DMS 273 treated with DMSO at 0.1 percent for 48 hours (cell line): ENCODE measurements around the gene GORAB.

Source experiments
- DNase-seq: peaks from one replicate; lab custom pipeline; 2025; lab: John Stamatoyannopoulos, UW

The GORAB gene, protein sequence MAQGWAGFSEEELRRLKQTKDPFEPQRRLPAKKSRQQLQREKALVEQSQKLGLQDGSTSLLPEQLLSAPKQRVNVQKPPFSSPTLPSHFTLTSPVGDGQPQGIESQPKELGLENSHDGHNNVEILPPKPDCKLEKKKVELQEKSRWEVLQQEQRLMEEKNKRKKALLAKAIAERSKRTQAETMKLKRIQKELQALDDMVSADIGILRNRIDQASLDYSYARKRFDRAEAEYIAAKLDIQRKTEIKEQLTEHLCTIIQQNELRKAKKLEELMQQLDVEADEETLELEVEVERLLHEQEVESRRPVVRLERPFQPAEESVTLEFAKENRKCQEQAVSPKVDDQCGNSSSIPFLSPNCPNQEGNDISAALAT

DNA sequence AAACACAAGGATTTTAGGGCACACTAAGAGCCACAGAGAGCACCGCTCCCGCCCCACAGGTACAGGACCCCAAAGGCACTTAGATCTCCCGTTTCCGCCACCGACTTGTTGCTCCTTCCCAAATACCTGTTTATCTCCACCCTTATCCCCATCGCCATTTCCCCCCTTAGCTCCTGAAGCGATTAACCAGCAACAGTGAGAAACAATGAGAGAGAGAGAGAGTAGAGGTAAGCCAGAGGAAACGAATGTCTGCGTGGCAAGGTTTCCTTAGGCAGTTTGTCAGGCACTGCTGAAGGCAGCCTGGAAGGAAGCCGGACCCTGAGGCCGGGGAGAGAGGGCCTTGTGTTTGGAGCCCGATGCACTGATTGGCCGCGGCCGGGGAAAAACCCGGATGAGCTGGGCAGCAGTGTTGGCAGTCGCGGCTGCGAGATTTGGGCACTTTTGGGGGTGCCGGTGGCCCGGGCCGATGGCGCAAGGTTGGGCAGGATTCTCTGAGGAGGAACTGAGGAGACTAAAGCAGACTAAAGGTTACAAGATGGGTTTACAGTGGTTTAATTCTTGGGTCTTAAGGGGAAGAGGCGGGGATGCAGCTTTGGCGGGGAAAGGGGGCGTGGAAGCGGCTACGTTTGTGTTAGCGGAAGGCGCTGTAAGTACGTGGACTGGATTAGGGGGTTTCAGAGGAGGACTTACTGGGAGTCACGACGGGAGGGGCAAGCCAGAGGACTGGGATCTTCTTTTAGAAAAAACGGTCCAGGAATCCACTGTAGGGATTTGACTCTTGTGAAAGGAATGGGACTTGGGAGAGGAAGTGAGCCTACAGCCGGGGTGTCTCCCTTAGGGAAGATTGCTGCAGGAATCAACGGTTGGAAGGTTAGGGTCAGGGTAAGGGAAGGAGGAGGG is at the start of gene GORAB:
GORAB (plus strand) TSS at position 409 of the 900 bp plus-strand sequence; CDS start at position 467, 58 bp downstream.
- peak; percentile 87 for DNase-seq

DNA sequence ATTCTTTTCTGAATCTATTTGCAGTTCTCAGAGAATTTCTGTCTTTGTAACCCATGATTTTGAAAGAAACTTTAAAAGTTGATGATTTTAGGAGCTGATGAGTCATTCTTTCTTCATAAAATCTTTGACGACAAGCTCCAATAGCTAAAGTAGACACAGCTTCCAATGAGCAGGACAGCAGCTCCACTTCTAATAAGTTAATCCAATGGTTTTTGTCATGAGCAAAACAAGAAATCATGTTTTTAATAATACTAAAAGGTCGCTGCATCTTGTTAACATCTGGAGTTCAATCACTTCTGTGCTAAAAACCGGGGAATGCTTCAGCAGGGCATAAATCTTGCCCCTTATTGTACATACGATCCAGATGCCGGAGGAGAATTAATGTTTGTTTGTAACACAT is 48.9 kb upstream of the GORAB start:
- no peak for DNase-seq

DNA sequence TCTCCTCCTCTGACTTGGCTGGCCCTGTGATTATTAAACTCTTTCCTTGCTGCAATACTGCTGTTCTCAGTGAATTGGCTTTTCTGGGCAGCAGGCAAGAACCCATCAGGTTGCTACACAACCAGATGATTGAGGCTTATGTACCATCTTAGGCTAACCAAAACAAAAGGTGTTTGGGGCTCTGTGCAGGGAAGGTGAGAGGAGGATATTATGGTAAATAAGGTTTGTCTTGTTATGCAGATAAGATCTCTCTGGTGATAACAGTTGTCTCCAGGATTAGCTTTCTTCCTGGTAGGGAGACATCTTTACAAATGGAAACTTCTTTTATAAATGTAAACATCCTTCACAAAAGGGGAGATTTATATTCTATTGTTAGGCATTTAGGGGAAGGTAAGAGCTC is 44.5 kb upstream of the GORAB start:
- DNase-seq = no peak

DNA sequence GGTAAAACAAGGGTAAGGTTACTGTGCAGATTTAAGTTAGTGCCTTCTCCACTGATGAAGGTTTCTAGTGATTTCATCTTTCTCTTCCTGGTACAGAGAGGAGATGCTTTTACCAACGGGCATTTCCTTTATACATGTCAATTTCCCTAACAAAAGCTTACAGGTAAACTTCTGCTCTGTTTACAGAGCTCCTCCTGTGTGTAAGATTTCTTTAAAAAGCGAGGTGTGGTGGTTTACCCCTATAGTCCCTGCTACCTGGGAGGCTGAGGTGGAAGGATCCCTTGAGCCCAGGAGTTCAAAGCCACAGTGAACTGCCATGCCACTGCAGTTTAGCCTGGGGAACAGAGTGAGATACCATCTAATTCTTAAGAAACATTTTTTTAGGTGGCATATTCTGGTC is 40.7 kb upstream of the GORAB start:
- no peak for DNase-seq

DNA sequence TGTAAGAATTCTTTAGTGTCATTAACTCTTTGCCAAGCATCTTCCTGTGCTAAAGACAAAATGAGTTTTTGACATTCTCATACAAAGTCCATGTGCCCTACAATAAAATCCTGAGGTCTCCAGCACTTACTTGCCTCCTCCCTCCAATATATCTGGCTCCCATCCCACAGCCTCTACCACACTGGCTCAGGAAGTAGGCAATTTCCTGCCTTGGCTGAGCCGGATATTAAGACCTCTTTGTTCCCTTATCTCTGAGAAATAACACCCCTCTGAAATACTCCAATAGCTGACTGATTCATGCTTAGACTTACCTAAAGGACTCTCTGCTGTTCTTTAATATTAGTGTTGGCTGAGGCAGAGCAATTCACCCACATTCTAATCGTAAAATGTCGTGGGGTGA is 37.6 kb upstream of the GORAB start:
- no peak for DNase-seq

DNA sequence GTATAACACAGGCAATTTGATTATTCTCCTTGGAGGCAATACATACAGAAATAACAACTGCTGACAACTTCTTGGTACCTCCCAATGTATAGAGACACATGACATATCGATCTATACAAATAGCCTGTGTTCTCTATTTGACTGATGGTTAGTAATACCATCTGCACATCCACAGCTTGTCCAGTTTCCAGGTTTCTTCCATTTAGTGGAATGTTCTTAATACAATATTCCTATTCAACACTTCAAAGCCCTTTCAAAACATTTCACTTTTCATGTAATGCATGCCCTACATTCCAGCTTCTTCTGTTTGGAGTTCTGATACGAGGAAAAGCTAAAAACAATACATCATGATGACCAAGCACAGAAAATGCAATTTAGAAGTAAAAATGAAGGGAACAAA is 37.0 kb upstream of the GORAB start:
- DNase-seq = no peak

DNA sequence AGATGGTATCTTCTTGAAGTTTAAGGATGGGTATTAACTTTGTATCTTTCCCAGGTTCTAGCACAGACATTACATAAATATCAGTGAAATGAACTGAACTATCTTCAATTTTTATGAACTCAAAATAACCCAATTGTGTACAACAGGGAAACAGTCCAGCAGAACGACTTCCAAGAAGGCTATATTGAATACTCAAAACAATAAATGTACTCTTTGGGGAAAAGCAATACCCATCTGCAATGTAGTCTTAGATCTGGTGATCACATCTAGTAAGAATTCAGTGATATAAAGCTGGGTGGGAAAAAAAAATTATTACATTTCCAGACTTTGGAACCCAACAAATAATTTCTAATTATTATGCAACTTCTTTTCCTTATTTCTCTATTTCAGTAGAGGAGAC is 33.1 kb upstream of the GORAB start:
- DNase-seq = no peak

DNA sequence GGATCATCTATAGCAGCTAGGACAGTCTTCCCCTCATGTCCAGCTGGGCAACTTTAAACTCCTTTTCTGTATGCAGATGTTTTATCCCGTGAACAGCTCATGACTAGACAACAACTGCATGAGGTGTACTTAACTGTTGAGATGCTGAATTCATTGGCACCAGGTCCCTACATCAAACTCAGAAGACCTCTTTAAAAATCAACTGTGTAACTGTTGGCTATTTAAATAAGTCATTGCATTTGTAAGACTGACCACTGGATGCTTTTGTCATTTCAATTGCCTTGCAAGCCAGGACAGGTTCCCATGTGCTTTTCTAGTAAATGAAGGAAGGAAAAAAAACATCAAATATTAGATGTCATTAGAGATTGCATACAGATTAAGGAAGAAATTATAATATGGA is 28.3 kb upstream of the GORAB start:
- DNase-seq = no peak

DNA sequence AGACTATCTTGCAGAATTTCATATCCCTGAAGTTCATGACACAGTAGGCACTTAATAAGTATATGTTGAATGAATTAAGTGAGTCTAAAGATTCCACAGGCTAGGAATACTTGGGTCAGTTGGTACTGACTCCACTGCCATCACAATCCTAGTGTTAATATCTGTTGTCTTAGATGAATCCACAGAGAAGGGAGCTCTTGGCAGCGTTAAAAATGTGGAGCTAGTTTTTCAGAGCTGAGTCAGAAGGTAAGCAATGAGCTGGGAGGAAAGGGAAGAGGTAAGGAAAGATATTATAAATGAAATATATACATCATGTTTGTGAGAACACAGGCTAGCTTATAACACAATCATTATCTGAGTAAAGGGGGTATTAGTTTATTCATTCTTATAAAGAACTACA is 21.8 kb upstream of the GORAB start:
- no peak for DNase-seq

DNA sequence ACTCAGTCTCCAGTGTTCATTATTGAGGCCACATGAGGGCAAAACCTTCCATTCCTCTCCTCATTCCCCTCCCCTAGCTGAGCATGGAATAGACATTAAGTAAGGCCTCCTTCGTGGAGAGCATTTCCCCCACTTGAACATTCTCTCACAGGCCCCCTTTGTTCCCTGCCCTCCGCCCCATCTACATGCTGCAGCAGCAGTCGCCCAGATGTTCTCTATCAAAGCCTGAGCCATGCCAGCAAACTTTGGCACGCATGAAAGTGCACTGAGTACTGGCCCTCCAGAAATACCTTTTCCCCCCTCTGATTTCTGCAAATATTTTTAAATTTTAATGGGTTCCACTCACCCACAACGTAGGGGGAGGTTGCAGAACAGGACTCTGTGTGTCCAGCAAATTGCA is 20.9 kb upstream of the GORAB start:
- no peak for DNase-seq

DNA sequence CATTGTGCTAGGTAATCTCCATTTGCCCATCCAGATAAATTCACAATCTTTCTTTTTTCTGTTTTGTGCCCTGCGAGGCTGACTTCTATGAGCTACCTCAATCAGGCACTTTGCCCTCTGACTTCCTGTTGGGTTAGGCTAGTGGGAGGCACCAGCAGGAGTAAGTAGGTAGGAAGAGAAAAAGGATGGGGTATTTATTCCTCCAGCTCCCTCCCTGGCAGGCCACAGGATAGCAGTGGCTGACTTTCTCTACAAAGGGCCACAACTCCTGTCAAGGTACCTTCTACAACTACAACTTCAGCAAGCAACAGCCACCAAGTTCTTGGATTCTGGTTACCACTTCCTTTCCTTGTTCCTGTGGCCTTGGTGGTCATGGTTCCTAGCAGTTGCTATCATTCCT is 18.8 kb upstream of the GORAB start:
- no peak for DNase-seq

DNA sequence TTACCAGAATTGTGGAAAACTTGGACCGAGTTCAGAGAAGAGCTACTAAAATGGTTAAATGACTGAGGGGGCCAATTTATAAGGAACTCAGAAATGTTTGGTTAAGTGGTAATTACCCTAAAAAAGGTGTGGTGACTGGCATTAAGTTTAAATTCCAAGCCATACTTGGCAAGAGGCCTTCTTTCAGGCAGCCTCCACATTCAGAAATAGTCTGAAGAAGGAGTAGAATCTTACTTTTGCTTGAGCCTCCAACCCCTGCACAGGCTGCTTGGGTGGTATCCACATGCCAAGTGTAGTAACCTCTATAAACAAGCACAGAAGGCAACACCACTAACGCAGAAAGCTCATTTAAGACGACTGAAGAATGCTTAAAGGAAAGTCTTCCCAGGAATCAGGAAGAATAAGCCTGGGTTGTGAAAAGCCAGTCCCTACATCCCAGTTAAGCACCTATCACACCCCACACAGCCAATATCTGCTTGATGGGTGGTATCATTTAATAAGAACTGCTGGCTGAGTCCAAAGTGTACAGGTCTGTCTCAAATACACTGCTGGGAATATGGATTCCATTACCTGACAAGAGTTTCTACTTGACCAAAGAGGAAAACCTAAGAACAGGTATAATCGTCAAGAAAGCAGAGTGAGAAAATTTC is 13.7 kb upstream of the GORAB start:
- no peak for DNase-seq

DNA sequence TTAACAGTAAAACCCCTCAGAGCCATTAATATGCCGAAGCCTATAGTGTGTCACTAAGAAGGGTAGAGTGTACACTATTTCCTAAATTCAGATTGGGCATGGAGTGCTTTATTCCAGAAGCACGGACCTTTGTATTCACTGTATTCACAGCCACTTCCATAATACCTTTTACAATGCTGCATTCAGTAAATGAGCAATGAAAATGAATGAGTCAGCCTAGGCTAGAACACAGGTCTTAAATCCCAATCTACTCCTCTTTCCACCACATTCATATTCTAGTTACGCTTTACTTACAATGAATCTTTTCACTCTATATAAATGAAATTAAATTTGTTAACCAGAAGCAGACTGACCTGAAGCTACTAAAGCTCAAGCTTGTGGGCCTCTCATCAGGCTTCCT is 13.0 kb upstream of the GORAB start:
- DNase-seq = no peak

DNA sequence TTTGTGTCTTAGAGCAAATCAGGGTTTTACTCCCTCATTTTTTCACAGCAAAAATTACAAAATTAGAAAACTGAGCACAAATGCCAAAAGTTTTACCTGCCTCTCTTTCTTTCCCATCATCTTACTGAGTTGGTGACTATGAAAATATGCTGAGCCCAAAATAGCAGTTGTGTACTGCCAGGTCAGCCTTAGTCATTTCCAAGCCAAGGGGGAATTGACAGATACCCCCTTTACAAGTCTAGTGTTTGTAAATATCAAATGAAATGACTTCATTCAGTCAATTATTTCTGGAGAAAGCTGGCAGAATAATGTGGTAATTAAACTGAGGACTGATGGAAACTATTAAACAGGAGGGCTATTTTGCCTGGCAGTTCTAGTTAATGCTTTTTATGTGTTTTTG is 11.4 kb upstream of the GORAB start:
- DNase-seq = no peak

DNA sequence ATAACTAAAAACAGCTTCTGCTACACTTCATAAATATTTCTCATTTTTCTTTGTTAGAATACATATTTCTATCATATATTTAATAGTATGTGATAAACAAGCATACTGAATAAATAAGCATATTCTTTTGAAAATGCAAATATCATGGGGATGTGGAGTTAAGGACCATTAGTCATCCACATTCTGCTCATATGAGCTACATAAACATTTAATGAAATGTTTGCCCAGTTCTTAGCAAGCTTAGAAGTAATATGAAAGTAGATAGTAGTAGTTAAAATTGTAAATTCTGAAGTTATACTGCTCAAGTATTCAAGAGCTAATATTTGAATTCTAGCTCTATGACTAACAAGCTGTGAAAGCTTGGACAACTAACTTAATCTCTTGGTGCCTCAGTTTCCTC is 10.1 kb upstream of the GORAB start:
- no peak for DNase-seq

DNA sequence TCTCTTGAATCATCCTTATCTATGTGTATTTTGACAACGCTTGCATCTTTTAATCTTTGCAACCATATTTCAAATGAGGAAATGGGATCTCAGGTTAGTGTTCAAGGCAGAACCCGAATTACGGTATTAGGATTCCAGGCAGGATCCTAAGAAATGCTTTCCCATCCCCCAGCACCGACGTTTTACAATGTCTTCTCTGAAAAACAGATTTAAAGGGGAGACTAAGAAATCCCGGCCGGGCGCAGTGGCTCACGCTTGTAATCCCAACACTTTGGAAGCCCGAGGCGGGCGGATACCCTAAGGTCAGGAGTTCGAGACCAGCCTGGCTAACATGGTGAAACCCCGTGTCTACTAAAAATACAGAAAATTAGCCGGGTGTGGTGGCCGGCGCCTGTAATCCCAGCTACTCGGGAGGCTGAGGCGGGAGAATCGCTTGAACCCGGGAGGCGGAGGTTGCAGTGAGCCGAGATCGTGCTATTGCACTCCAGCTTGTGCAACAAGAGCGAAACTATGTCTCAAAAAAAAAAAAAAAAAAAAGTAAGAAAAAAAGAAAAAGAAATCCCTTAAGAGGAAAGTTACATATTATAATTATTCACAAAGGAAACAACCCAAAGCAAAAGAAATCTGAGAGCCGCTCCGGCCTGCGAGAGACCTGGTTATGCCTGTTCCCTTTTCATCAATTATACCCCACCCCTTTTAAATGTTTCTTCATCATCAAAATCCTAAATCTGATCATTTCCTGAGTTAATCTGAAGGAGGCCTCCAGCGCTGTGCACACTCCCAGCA is 801 bp upstream of the GORAB start:
- DNase-seq = no peak

DNA sequence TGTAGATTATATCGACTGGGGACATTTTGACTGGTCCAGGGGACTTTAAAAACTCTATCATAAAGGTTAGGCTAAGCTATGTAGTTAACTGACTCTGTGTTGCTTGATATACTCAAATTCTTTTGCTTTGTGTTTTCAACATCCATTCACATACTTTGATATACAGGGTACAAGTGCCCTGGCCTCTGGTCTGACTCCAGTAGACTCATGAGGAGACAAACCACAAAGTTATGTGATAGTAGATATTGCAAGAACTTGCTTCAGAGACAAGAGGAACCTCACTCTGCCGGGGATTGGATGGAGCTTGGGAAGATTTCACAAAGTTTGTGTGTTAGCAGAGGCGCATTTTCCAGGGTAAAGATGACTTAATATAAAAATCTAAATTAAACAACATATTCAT is 1.3 kb downstream of the GORAB start:
- no peak for DNase-seq

DNA sequence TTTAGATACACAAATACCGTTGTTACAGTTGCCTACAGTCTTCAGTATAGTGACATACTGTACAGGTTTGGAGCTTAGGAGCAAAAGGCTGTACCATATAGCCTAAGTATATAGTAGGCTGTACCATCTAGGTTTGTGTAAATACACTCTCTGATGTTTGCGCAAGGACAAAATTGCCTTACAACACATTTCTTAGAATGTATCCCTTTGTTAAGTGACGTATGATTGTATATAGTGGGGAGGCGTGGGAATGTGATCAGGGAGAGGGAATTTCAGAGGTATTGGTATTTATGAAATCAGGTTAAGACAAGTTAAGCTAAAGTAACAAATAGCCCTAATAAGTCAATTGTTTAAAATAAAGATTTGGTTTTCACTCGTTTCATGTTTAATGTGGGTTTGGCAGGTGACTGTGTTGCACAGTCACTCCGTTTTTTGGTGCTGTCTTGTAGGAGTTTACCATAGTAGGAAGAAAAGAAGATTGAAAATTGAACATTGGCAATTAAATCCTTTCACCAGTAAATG is 2.7 kb downstream of the GORAB start:
- DNase-seq = no peak

DNA sequence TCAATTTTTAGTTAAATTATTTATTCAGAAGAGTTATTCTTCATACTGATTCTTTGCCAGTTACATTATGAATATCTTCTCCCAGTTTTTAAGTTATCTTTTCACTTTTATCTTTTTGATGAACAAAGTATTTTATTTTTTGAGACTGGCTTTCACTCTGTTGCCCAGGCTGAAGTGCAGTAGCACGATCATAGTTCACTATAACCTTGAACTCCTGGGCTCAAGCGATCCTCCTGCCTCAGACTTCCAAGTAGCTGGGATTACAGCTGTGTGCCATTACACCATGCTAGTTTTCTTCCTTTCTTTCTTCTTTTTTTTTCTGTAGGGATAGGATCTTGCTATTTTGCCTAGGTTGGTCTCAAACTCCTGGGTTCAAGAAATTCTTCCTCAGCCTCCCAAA is 3.5 kb downstream of the GORAB start:
- no peak for DNase-seq

DNA sequence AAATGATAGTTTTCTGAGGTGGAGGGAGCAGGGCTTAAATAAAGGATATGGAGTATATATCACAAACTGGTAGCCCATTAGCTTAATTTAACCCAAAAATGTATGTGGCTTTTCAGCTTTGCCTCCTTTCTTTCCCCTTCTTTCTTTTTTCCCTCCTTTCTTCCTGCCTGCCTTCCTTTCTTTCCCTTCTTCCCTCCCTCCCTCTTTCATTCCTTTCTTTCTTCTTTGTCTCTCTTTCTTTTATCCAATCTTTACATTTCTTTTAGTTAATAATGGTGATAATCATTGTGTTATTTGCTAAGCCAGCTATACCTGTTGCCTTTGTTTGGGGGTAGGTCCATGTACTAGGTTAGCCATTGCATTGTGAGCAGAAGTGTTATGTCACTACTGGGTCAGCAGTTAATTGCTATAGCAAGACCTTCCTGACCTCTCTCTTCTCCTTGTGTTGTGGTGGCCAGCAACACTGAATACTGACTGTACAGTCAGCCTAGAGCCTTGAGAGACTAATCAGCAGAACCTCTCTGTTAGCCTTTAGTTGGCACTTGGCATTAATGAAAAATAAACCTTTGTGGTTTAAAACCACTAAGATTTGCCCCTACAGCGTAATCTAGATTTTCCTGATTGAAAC is 5.1 kb downstream of the GORAB start:
- no peak for DNase-seq

DNA sequence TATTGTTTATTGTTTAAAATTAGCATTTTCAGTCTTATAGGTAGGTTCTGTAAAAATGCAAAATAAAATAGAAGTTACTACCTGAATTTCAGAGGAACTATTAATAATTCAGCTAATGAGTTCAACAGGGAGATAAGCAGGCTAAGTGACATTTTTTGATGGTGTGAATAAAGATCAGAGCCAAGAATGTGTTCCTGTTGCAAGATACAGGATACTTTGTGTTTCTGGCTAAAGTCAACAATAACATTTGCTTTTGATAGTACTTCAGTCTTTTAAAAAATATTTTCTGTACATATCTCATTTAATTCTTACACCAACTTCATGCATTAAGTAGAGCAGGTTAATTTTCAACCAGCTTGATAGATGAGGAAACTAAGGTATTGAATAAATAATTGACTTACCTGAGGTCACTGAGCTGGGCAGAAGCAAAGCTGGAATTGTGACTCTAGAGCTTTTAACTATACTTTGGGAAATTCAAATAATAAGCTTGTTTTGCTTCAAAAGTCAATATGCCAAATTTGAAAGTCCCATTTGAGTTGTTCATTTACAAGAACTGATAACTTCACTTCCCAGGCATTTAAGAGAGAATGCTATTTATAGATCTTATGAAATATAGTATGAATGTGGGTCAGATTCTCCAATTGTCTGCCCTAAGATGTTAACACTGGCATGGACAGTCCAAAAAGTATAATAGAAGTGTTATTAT is 6.0 kb downstream of the GORAB start:
- no peak for DNase-seq
